ENCODE measurements around the gene GPR146. TPM values are rescaled to one million over a fixed set of nuclear protein-coding genes. Genes with fewer than 3 reads are reported as not detected.

GPR146 gene
- total RNA-seq, 3 donors from 2014 or later: 3.5 to 13.0 (median 5.7) TPM

- no peak for TF ChIP-seq CTCF (IDR thresholded peaks at IDR 0.05)
- H3K4me1 ChIP-seq (ENCODE audit: low read depth): peaks cover 15% of the 10 kb centered on the region
- H3K9me3 ChIP-seq: no peaks in the 10 kb centered on the region
- DNase-seq: no peak
- intact Hi-C loops (cut with DNase I, micrococcal nuclease): no loop called here
- ATAC-seq: no peak
- no peaks in the 10 kb centered on the region for H3K36me3 ChIP-seq (ENCODE audit: low read depth)
- H3K4me3 ChIP-seq: no peak overlapping the region
Measured at GRCh38 chr7:1087465-1087814, 43.1 kb downstream of the GPR146 start.

- intact Hi-C loops (cut with DNase I, micrococcal nuclease): no loop called here
- TF ChIP-seq CTCF (IDR thresholded peaks at IDR 0.05): no peak
- ATAC-seq (peak; percentile 89), DNase-seq (peak; percentile 86 to 88 (median 87))
- Histone ChIP-seq H3K36me3 (ENCODE audit: low read depth) (no peaks in the 10 kb centered on the region), H3K9me3 (no peaks in the 10 kb centered on the region), H3K4me3 (no peak within 1 kb of the TSS), H3K4me1 (ENCODE audit: low read depth) (peaks cover 15% of the 10 kb centered on the region)
Measured at GRCh38 chr7:1087952-1088920, 43.9 kb downstream of the GPR146 start, which contains the start of gene GPER1. GPER1 (plus strand) TSS chr7:1088113; CDS start chr7:1091729, 3,616 bp downstream.

GRCh38 chr7:1090236-1090635 is 45.9 kb downstream of the GPR146 start:
- no peak overlapping the region for H3K4me3 ChIP-seq
- no peak for TF ChIP-seq CTCF (IDR thresholded peaks at IDR 0.05)
- DNase-seq (no peak), ATAC-seq (no peak)
- intact Hi-C loops (cut with DNase I, micrococcal nuclease): no loop called here
- no peaks in the 10 kb centered on the region for H3K9me3 ChIP-seq
- no peaks in the 10 kb centered on the region for H3K36me3 ChIP-seq (ENCODE audit: low read depth)
- peaks cover 15% of the 10 kb centered on the region for H3K4me1 ChIP-seq (ENCODE audit: low read depth)

- intact Hi-C loops (cut with DNase I, micrococcal nuclease): no loop called here
- ATAC-seq: no peak
- no peak for TF ChIP-seq CTCF (IDR thresholded peaks at IDR 0.05)
- Histone ChIP-seq H3K4me3 (no peak overlapping the region), H3K9me3 (no peaks in the 10 kb centered on the region), H3K36me3 (ENCODE audit: low read depth) (no peaks in the 10 kb centered on the region), H3K4me1 (ENCODE audit: low read depth) (peaks cover 15% of the 10 kb centered on the region)
- DNase-seq: no peak
Measured at GRCh38 chr7:1090686-1091643, 46.6 kb downstream of the GPR146 start.

GRCh38 chr7:1091644-1092027 is 47.3 kb downstream of the GPR146 start:
- DNase-seq (no peak), ATAC-seq (no peak)
- no peaks in the 10 kb centered on the region for H3K36me3 ChIP-seq (ENCODE audit: low read depth)
- no peaks in the 10 kb centered on the region for H3K9me3 ChIP-seq
- peaks cover 12% of the 10 kb centered on the region for H3K4me1 ChIP-seq (ENCODE audit: low read depth)
- intact Hi-C loops (cut with DNase I, micrococcal nuclease): no loop called here
- TF ChIP-seq CTCF (IDR thresholded peaks at IDR 0.05): no peak
- H3K4me3 ChIP-seq: no peak overlapping the region
